GM12892 (cell line): ENCODE results near the gene C10orf95.

Experiments
- DNase-seq: peaks from one replicate; pipeline ENCODE4 v3.0.0; 2011; ENCODE audit not compliant: insufficient read length
- FAIRE-seq: peaks from 2 replicates; lab custom pipeline; 2011; peaks lifted over from hg19 to GRCh38; lab: Jason Lieb, UNC
- POLR2A ChIP-seq: IDR thresholded peaks from 2 replicates; pipeline ENCODE4 v1.6.1; 2011; ENCODE audit warnings: low read depth, low read length, control low read depth
- POLR2AphosphoS5 ChIP-seq: IDR thresholded peaks from 2 replicates; pipeline ENCODE4 v1.6.1; 2011; ENCODE audit warnings: low read depth, low read length, control low read depth
- TAF1 ChIP-seq: IDR thresholded peaks from 2 replicates; pipeline ENCODE4 v1.6.1; 2011; ENCODE audit warnings: low read depth, mild to moderate bottlenecking, control low read depth, low read length, borderline replicate concordance

Gene C10orf95

DNA sequence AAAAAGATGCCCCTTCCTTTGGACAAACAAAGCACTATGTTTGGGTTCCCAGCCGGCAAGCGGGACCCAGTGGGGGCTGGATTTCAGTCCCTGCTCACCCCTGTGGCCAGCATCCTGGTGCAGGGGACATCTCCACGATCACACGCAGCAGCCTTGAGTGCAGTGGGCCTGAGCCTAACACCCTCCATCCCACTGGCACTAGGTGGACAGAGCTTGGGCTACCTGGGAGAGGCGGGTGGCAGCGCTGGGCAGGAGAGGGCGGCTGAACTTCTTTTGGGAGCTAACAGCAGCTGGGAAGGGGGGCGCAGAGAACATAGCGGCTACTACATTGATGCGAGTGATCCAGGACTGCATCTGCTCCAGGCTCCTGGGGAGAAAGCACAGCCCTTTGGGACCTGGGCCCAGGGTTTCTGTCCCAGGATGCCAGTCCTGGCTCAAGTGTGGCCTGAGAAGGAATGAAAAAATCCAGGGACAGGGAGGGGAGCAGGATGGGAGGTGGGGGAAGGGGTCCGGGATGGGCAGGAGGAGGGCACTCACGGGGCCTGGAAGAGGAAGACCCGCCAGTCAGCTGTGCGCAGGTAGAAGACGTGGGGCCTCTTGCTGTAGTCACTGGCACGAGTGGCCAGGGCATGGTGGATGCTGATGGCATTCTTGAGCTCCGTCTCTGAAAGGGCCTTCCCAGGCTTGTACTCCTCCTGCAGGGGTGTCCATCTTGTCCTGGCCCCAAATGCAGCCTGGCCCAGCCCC is 46.8 kb downstream of the C10orf95 start:
- DNase-seq (no peak), FAIRE-seq (peak; percentile 21)
- TF ChIP-seq TAF1, result no peak
- TF ChIP-seq POLR2AphosphoS5, result peak; percentile 85; the same call in 1 of the 2 replicates
- TF ChIP-seq POLR2A, result peak; percentile 38; the same call in 1 of the 2 replicates

DNA sequence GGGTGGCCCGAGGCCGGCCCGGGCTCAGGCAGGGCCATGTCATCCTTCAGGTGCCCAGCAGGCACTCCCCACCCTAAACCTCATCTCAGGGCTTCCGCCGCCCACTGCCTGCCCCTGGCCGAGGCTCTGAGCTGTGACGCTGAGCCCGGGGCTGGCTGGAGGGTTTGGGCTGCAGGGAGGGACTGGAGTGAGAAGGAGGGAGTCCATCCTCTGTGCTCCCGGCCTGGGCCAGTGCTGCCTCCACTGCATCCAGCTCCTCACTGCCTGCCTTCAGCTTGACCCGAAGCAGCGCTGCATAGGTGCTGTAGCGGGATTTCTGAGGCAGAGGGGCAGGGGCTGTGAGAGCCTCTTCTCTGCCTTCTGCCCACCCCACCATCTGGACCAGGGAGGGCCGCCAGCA is 48.2 kb downstream of the C10orf95 start:
- DNase-seq, result no peak
- TF ChIP-seq POLR2A (peak; percentile 23; the same call in 1 of the 2 replicates), TAF1 (no peak), POLR2AphosphoS5 (no peak)
- no peak for FAIRE-seq

DNA sequence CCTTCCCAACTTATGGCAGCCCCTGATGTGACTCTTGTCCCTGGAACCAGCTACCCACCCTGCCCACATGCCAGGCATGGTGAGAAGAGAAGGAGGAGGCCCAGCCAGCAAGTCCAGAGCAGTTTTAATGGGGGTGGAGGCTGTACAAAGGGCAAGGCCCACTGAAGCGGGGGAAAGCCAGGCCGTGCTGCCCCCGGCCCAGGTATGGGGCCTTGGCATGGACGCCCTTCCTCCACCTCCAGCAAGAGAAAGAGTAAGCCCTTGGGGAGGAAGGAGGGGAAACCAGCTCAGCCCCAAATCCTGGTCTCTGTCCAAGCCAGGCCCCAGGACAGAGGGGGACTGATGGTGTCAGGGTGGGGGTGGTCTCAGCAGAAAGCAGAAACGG is 48.8 kb downstream of the C10orf95 start:
- no peak for FAIRE-seq
- 0 out of 2 replicates have a peak, but pooled peaks have one; percentile 3 for TF ChIP-seq POLR2AphosphoS5
- no peak for TF ChIP-seq POLR2A
- DNase-seq, result no peak

DNA sequence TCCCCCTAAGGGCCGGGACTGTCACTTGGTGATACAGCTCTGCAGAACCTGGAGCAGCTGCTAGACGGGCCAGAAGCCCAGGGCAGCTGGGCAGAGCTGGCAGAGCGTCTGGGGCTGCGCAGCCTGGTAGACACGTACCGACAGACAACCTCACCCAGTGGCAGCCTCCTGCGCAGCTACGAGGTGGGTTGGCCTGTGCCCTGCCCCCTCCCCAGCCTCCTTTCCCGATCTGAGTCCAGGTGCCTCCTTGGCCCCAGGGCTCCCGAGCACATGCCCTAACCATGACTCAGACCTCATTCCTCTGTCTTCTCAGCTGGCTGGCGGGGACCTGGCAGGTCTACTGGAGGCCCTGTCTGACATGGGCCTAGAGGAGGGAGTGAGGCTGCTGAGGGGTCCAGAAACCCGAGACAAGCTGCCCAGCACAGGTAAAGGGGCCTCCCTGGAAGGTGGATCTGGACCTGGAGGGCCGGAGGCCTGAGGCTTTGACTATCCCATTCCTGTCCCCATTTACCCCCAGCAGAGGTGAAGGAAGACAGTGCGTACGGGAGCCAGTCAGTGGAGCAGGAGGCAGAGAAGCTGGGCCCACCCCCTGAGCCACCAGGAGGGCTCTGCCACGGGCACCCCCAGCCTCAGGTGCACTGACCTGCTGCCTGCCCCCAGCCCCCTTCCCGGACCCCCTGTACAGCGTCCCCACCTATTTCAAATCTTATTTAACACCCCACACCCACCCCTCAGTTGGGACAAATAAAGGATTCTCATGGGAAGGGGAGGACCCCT is 49.4 kb downstream of the C10orf95 start:
- FAIRE-seq, result no peak
- TF ChIP-seq POLR2A (peak; percentile 26; the same call in 1 of the 2 replicates), POLR2AphosphoS5 (no peak)
- DNase-seq, result no peak

DNA sequence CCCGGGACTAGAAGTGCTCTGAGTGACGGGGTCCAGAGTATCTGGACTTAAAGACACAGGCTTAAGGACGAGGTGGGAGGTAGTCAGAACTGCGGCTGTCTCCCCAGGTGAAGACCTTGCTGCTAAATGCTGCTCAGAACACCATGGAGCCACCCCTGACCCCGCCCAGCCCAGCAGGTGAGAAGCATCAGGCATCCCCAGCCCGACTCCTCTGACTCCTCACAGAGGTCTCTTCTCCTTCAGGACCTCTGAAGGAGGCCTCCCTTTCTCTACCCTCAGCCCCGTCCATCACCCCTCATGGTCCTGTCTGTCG is 50.0 kb downstream of the C10orf95 start:
- FAIRE-seq, result no peak
- DNase-seq, result no peak

DNA sequence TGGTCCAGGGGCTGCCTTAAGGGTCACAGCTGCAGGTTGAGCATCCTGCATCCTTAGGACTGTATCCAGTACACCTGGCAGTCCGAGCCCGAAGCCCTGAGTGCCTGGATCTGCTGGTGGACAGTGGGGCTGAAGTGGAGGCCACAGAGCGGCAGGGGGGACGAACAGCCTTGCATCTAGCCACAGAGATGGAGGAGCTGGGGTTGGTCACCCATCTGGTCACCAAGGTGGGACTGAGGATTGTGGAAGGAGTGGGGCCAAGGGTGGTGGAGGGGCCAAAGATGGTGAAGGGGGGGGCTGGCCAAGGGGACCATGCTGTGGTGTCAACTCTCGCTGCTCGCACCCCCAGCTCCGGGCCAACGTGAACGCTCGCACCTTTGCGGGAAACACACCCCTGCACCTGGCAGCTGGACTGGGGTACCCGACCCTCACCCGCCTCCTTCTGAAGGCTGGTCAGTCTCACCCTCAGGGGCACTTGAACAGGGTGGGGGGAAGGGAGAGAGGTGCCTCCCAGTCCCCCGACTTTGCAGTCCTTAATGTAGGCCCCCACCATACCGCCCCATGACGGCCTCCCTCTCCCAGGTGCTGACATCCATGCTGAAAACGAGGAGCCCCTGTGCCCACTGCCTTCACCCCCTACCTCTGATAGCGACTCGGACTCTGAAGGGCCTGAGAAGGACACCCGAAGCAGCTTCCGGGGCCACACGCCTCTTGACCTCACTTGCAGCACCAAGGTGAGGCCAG is 50.6 kb downstream of the C10orf95 start:
- TF ChIP-seq POLR2A, result no peak
- TF ChIP-seq POLR2AphosphoS5, result no peak; the same call in none of the 2 replicates
- no peak for TF ChIP-seq TAF1
- FAIRE-seq, result no peak
- no peak for DNase-seq

More for the DNA sequence above, 50.0 kb downstream of the C10orf95 start:
- TF ChIP-seq POLR2AphosphoS5 (no peak), POLR2A (no peak), TAF1 (no peak)

DNA sequence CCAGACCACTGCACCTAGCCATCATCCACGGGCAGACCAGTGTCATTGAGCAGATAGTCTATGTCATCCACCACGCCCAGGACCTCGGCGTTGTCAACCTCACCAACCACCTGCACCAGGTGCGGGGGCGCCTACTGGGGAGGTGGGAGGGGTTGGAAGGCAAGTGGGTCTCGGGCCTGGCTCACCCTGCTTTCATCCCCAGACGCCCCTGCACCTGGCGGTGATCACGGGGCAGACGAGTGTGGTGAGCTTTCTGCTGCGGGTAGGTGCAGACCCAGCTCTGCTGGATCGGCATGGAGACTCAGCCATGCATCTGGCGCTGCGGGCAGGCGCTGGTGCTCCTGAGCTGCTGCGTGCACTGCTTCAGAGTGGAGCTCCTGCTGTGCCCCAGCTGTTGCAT is 51.3 kb downstream of the C10orf95 start:
- TF ChIP-seq TAF1 (no peak), POLR2AphosphoS5 (no peak; the same call in 1 of the 2 replicates), POLR2A (no peak)
- no peak for FAIRE-seq
- no peak for DNase-seq
